Measurements from ENCODE around the gene SMYD4. TPM values are rescaled to one million over a fixed set of nuclear protein-coding genes. Genes with fewer than 3 reads are reported as not detected.

The SMYD4 gene
- total and polyA plus RNA-seq, 2 donors from 2014 or later: 3.4 to 12.2 TPM

- intact Hi-C loops (cut with DNase I): loop anchor here (10.0 kb wide), 1 partner anchor 45 kb away; no protein-coding TSS in a partner anchor
- peaks cover 0 to 3% (median 3%) of the 10 kb centered on the region in 3 donors for H3K36me3 ChIP-seq (ENCODE audit: control insufficient read depth in 2 of 3, insufficient read depth in 3 of 3, low read length in 3 of 3)
- peak overlapping the region in 1 of 2 donors; percentile 84 for H3K27ac ChIP-seq (ENCODE audit: low read depth in 2 of 2, low read length in 2 of 2)
- DNase-seq (no peak), FAIRE-seq (no peak)
- no peak for TF ChIP-seq CTCF (IDR thresholded peaks at IDR 0.05; ENCODE audit: borderline replicate concordance, extremely low read depth, insufficient read depth)
- no peak overlapping the region for H3K9ac ChIP-seq (ENCODE audit: low read length in 3 of 3)
- peaks cover 0 to 26% (median 0%) of the 10 kb centered on the region in 3 donors for H3K4me1 ChIP-seq (ENCODE audit: control insufficient read depth in 2 of 3, insufficient read depth in 2 of 3, low read depth in 1 of 3, low read length in 3 of 3)
- H3K27me3 ChIP-seq (ENCODE audit: control insufficient read depth, insufficient read depth, low read length): no peaks in the 10 kb centered on the region
- H3K4me3 ChIP-seq (ENCODE audit: low read length in 3 of 3): no peak overlapping the region
- H3K9me3 ChIP-seq (ENCODE audit: control insufficient read depth in 2 of 3, insufficient read depth in 1 of 3, low read length in 3 of 3): no peaks in the 10 kb centered on the region
These were observed 99.8 kb downstream of the SMYD4 start for GRCh38 chr17:1729966-1730325.

Other genes with a start within 250 kb of the SMYD4 start
- gene SLC43A2, start 201.1 kb downstream of the SMYD4 start, total RNA-seq: 48.9 TPM
- 60.4 TPM for gene SLC43A2, start 201.1 kb downstream of the SMYD4 start, polyA plus RNA-seq (ENCODE audit: insufficient read depth, low read depth, low replicate concordance)
- 20.1 TPM for gene SCARF1, start 184.2 kb downstream of the SMYD4 start, total RNA-seq
- gene SCARF1, start 184.2 kb downstream of the SMYD4 start, polyA plus RNA-seq (ENCODE audit: insufficient read depth, low read depth, low replicate concordance): 7.0 TPM
- 17.1 TPM for gene RILP, start 180.0 kb downstream of the SMYD4 start, total RNA-seq
- gene RILP, start 180.0 kb downstream of the SMYD4 start, polyA plus RNA-seq (ENCODE audit: insufficient read depth, low read depth, low replicate concordance): 26.6 TPM
- 236 TPM for gene PRPF8, start 145.0 kb downstream of the SMYD4 start, total RNA-seq
- gene PRPF8, start 145.0 kb downstream of the SMYD4 start, polyA plus RNA-seq (ENCODE audit: insufficient read depth, low read depth, low replicate concordance): 181 TPM
- gene TLCD2, start 119.5 kb downstream of the SMYD4 start, total RNA-seq: 6.2 TPM
- 1.3 TPM for gene TLCD2, start 119.5 kb downstream of the SMYD4 start, polyA plus RNA-seq (ENCODE audit: insufficient read depth, low read depth, low replicate concordance)
- gene WDR81, start 105.2 kb downstream of the SMYD4 start, total RNA-seq: 28.5 TPM
- 16.1 TPM for gene WDR81, start 105.2 kb downstream of the SMYD4 start, polyA plus RNA-seq (ENCODE audit: insufficient read depth, low read depth, low replicate concordance)
- 30.6 TPM for gene SERPINF2, start 87.0 kb downstream of the SMYD4 start, total RNA-seq
- 209 TPM for gene SERPINF2, start 87.0 kb downstream of the SMYD4 start, polyA plus RNA-seq (ENCODE audit: insufficient read depth, low read depth, low replicate concordance)
- gene SERPINF1, start 67.8 kb downstream of the SMYD4 start, total RNA-seq: 121 TPM
- 36.2 TPM for gene SERPINF1, start 67.8 kb downstream of the SMYD4 start, polyA plus RNA-seq (ENCODE audit: insufficient read depth, low read depth, low replicate concordance)
- gene RPA1, start 103 bp upstream of the SMYD4 start, total RNA-seq: 89.0 TPM
- 26.1 TPM for gene RPA1, start 103 bp upstream of the SMYD4 start, polyA plus RNA-seq (ENCODE audit: insufficient read depth, low read depth, low replicate concordance)
- gene RTN4RL1, start 195.4 kb upstream of the SMYD4 start, total RNA-seq: 10.7 TPM
- 2.0 TPM for gene RTN4RL1, start 195.4 kb upstream of the SMYD4 start, polyA plus RNA-seq (ENCODE audit: insufficient read depth, low read depth, low replicate concordance)
- gene DPH1, start 200.3 kb upstream of the SMYD4 start, total RNA-seq: 49.4 TPM
- 23.3 TPM for gene DPH1, start 200.3 kb upstream of the SMYD4 start, polyA plus RNA-seq (ENCODE audit: insufficient read depth, low read depth, low replicate concordance)
- gene OVCA2, start 212.1 kb upstream of the SMYD4 start, total RNA-seq: 22.9 TPM
- gene OVCA2, start 212.1 kb upstream of the SMYD4 start, polyA plus RNA-seq (ENCODE audit: insufficient read depth, low read depth, low replicate concordance): 63.6 TPM
- 13.0 TPM for gene HIC1, start 225.2 kb upstream of the SMYD4 start, total RNA-seq
- gene HIC1, start 225.2 kb upstream of the SMYD4 start, polyA plus RNA-seq (ENCODE audit: insufficient read depth, low read depth, low replicate concordance): 2.7 TPM

Measured in kidney (tissue), 14 donors.